Ishikawa (cell line): ENCODE measurements around the gene OGFOD2.

Experiments used
- CREB1 ChIP-seq: IDR thresholded peaks from 2 replicates; pipeline ENCODE4 v1.6.1; 2012; ENCODE audit warnings: low read depth
- EGR1 ChIP-seq: IDR thresholded peaks from 2 replicates; pipeline ENCODE4 v1.6.1; 2012
- EP300 ChIP-seq: IDR thresholded peaks from 2 replicates; pipeline ENCODE4 v1.6.1; 2012; ENCODE audit warnings: borderline replicate concordance
- NFIC ChIP-seq: IDR thresholded peaks from 2 replicates; pipeline ENCODE4 v1.6.1; 2012
- RAD21 ChIP-seq: IDR thresholded peaks from 2 replicates; pipeline ENCODE4 v1.6.1; 2012; ENCODE audit warnings: low read depth
- TAF1 ChIP-seq: IDR thresholded peaks from 2 replicates; pipeline ENCODE4 v1.6.1; 2012; ENCODE audit warnings: low read depth, mild to moderate bottlenecking
- TEAD4 ChIP-seq: IDR thresholded peaks from 2 replicates; pipeline ENCODE4 v1.6.1; 2012
- YY1 ChIP-seq: IDR thresholded peaks from 2 replicates; pipeline ENCODE4 v1.6.1; 2012; ENCODE audit warnings: low read depth
- ZBTB7A ChIP-seq: IDR thresholded peaks from 2 replicates; pipeline ENCODE4 v1.6.1; 2012; ENCODE audit warnings: low read depth
- TF ChIP-seq, protein P1 (sequence below): IDR thresholded peaks from 2 replicates; pipeline ENCODE4 v1.6.1; 2012; ENCODE audit warnings: low read depth, mild to moderate bottlenecking
- TF ChIP-seq, protein P2 (sequence below): IDR thresholded peaks from 2 replicates; pipeline ENCODE4 v1.6.1; 2012

DNA sequence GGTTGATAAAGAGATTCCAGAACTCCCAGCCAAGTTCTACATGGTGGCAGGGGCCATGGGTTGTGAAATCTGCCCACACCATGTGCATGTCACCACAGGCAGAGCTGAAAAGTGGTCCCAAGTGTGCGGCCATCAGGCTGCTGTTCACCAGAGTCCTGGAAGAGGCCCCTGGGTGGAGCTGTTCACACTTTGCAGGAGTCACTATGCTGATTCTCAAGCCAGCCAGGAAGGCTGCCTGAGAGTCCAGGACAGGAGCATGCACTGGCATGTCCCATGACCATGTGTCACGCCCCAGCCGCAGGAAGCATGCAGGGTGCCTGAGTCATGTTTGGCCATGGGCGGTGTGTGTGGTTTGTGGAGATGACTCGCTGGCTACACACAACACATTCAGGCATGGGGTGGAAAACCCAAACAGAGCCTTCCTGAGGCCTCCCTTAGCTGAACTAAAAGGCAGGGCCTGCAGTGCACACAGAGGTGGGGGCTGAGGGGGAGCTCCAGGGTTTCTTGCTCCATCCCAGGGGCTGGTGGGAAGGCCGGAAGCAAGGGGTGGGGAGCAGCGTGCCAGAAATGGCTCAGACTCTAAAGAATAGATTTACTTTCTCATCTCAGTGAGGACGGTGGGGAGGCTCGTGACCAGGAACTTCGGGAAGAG is 28.2 kb upstream of the OGFOD2 start:
- TF ChIP-seq, protein P1, sequence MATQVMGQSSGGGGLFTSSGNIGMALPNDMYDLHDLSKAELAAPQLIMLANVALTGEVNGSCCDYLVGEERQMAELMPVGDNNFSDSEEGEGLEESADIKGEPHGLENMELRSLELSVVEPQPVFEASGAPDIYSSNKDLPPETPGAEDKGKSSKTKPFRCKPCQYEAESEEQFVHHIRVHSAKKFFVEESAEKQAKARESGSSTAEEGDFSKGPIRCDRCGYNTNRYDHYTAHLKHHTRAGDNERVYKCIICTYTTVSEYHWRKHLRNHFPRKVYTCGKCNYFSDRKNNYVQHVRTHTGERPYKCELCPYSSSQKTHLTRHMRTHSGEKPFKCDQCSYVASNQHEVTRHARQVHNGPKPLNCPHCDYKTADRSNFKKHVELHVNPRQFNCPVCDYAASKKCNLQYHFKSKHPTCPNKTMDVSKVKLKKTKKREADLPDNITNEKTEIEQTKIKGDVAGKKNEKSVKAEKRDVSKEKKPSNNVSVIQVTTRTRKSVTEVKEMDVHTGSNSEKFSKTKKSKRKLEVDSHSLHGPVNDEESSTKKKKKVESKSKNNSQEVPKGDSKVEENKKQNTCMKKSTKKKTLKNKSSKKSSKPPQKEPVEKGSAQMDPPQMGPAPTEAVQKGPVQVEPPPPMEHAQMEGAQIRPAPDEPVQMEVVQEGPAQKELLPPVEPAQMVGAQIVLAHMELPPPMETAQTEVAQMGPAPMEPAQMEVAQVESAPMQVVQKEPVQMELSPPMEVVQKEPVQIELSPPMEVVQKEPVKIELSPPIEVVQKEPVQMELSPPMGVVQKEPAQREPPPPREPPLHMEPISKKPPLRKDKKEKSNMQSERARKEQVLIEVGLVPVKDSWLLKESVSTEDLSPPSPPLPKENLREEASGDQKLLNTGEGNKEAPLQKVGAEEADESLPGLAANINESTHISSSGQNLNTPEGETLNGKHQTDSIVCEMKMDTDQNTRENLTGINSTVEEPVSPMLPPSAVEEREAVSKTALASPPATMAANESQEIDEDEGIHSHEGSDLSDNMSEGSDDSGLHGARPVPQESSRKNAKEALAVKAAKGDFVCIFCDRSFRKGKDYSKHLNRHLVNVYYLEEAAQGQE: no peak
- no peak for TF ChIP-seq EP300
- no peak for TF ChIP-seq ZBTB7A
- TF ChIP-seq, protein P2, sequence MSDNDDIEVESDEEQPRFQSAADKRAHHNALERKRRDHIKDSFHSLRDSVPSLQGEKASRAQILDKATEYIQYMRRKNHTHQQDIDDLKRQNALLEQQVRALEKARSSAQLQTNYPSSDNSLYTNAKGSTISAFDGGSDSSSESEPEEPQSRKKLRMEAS: peak; percentile 35; the same call in 1 of the 2 replicates
- no peak for TF ChIP-seq CREB1
- no peak for TF ChIP-seq NFIC
- no peak for TF ChIP-seq EGR1
- peak; percentile 19; the same call in 1 of the 2 replicates for TF ChIP-seq RAD21
- no peak for TF ChIP-seq TAF1
- no peak for TF ChIP-seq TEAD4
- no peak for TF ChIP-seq YY1
